HG03139 (cell line): ENCODE data around the gene ZBTB48.
"Not testable (repeated sequence)": the region's sequence is repeated elsewhere in the genome, so short reads cannot be mapped to it uniquely, and the experiment has no call there.

Source experiments
- ATAC-seq: cut with Tn5 transposase; IDR thresholded peaks from one replicate; pipeline ENCODE4 v1.9.1; 2021; ENCODE audit not compliant: unreplicated experiment

Gene ZBTB48

GRCh38 chr1:6590046-6590445, 10.3 kb downstream of the ZBTB48 start:
- no peak for ATAC-seq

GRCh38 chr1:6591222-6591621, 11.4 kb downstream of the ZBTB48 start:
- no peak for ATAC-seq

GRCh38 chr1:6591644-6592043, 11.8 kb downstream of the ZBTB48 start:
- ATAC-seq = no peak

- no peak for ATAC-seq
Observed at GRCh38 chr1:6592441-6592840, 12.6 kb downstream of the ZBTB48 start.

- ATAC-seq = no peak
Observed at GRCh38 chr1:6592865-6593593, 13.2 kb downstream of the ZBTB48 start.

- no peak for ATAC-seq
Observed at GRCh38 chr1:6593810-6594209, 14.0 kb downstream of the ZBTB48 start.

GRCh38 chr1:6594977-6595740, 15.4 kb downstream of the ZBTB48 start:
- ATAC-seq = no peak

GRCh38 chr1:6596351-6596750, 16.6 kb downstream of the ZBTB48 start:
- no peak for ATAC-seq

GRCh38 chr1:6596886-6597776, 17.3 kb downstream of the ZBTB48 start:
- no peak for ATAC-seq

- no peak for ATAC-seq
Observed at GRCh38 chr1:6597777-6598131, 18.0 kb downstream of the ZBTB48 start.

GRCh38 chr1:6599141-6599975, 19.6 kb downstream of the ZBTB48 start:
- ATAC-seq = no peak

- not testable (repeated sequence) for ATAC-seq
Observed at GRCh38 chr1:6599991-6600390, 20.2 kb downstream of the ZBTB48 start.

- ATAC-seq = peak; percentile 5
Observed at GRCh38 chr1:6600410-6601048, 20.7 kb downstream of the ZBTB48 start.

GRCh38 chr1:6601049-6601922, 21.5 kb downstream of the ZBTB48 start:
- peak; percentile 27 for ATAC-seq

GRCh38 chr1:6601923-6602668, 22.3 kb downstream of the ZBTB48 start:
- peak; percentile 7 for ATAC-seq

GRCh38 chr1:6602669-6603237, 23.0 kb downstream of the ZBTB48 start, which contains the start of gene KLHL21:
Gene KLHL21 (minus strand): TSS chr1:6602869. CDS start chr1:6602817, 52 bp downstream.
- peak; percentile 45 for ATAC-seq

- no peak for ATAC-seq
Observed at GRCh38 chr1:6603238-6603914, 23.6 kb downstream of the ZBTB48 start.
